ENCODE results near the gene SAXO1.
"Not testable (repeated sequence)": the region's sequence is repeated elsewhere in the genome, so short reads cannot be mapped to it uniquely, and the experiment has no call there.

Gene SAXO1, protein sequence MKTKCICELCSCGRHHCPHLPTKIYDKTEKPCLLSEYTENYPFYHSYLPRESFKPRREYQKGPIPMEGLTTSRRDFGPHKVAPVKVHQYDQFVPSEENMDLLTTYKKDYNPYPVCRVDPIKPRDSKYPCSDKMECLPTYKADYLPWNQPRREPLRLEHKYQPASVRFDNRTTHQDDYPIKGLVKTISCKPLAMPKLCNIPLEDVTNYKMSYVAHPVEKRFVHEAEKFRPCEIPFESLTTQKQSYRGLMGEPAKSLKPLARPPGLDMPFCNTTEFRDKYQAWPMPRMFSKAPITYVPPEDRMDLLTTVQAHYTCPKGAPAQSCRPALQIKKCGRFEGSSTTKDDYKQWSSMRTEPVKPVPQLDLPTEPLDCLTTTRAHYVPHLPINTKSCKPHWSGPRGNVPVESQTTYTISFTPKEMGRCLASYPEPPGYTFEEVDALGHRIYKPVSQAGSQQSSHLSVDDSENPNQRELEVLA

GRCh38 chr9:19033015-19033414, at the start of gene SAXO1:
Gene SAXO1, minus strand, starts transcription at chr9:19033209. Its CDS starts 301 bp downstream, at chr9:19032908.
- DNase-seq: no peak

GRCh38 chr9:19074836-19075235, 41.8 kb upstream of the SAXO1 start:
- no peak for DNase-seq

- DNase-seq: no peak
These were observed 41.2 kb upstream of the SAXO1 start for GRCh38 chr9:19074229-19074628.

DNA sequence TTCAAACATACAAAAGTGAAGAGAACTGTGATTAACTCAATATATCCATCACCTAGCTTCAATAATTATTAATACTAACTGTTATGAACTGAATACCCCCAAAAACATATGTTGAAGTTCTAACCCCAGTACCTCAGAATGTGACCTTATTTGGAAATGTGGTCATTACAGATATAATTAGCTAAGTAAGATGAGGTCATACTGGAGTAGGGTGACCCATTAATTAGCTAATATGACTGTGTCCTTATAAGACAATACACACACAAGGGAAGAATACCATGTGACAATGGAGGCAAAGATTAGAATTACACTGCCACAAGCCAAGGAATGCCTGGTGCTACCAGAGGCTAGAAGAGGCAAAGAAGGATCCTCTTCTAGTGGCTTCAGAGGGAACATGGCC, 24.0 kb upstream of the SAXO1 start:
- no peak for DNase-seq

DNA sequence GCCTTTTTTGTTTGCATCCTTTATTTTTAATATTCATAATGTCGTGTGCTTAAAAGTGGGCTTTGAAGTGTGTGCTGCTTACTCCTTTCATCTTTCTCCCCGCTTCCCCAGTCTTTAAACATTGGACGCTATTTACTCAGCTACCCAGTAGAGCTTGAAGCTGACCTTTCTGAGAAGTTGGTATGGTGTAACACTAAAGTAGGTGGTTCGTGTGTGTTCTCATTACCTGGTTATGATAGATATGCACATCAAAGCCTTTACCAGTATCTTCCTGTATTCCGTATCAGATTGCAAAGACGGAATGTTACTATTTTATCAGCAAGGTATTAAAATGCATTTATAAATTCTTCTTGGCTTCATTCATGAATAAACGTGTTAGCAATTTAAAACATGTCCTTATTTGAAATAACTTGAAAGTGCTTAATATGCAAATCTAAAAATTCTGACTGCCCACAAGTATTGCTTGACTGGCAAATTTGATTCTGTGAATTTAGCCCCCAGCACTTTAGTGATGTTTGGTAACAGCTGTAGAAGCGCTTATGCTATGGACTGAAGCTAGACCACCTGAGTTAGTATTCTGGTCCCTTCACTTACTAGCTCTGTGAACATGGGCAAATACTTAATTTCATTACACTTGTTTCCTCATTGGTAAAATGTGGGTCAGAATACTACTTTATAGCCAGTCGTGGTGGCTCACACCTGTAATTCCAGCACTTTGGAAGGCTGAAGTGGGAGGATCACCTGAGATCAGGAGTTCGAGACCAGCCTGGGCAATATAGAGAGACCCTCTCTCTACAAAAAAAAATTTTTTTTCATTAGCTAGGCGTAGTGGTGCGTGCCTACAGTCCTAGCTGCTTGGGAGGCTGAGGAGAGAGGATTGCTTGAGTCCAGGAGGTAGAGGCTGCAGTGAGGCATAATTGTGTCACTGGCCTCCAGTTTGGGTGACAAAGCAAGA, 17.9 kb upstream of the SAXO1 start:
- DNase-seq: no peak

DNA sequence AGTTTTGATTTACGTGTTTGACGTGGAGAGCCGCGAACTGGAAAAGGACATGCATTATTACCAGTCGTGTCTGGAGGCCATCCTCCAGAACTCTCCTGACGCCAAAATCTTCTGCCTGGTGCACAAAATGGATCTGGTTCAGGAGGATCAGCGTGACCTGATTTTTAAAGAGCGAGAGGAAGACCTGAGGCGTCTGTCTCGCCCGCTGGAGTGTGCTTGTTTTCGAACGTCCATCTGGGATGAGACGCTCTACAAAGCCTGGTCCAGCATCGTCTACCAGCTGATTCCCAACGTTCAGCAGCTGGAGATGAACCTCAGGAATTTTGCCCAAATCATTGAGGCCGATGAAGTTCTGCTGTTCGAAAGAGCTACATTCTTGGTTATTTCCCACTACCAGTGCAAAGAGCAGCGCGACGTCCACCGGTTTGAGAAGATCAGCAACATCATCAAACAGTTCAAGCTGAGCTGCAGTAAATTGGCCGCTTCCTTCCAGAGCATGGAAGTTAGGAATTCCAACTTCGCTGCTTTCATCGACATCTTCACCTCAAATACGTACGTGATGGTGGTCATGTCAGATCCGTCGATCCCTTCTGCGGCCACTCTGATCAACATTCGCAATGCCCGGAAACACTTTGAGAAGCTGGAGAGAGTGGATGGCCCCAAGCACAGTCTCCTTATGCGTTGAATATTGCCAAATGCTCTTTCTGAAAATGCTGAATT, 17.1 kb upstream of the SAXO1 start:
- no peak for DNase-seq

- DNase-seq: peak; percentile 93
These were observed 16.2 kb upstream of the SAXO1 start, which contains the start of gene RRAGA for GRCh38 chr9:19048966-19049916. Gene RRAGA, plus strand, starts transcription at chr9:19049427. Its CDS starts 233 bp downstream, at chr9:19049660.

DNA sequence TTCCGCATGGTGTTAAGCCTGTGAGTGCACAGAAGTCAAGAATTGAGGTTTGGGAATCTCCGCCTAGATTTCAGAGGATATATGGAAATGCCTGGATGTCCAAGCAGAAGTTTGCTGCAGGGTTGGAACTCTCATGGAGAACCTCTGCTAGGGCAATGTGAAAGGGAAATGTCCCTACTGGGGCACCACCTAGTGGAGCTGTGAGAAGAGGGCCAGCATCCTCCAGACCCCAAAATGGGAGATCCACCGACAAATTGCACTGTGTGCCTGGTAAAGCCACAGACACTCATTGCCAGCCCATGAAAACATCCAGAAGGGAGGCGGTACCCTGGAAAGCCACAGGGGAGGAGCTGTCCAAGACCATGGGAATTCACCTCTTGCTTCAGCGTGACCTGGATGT, 3.6 kb upstream of the SAXO1 start:
- no peak for DNase-seq

DNA sequence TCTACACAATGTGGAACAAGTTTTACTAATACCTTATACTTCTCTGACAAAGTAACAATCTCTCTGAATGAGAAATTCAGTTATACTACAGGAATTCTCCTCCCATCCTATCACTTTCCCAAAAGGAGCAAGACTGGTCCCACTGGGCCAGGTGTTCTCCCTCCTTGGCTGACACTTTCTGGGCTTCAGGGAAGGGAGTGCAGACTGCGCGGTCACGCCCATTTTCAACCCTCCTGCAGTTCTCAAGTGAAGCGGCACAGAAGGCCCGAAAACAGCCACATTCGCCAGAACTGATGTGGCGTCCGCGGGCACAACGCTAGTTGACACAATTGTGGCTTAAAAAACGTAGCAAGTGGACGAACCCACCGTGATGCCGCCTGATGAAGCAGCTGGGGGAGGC, 603 bp downstream of the SAXO1 start:
- no peak for DNase-seq

DNA sequence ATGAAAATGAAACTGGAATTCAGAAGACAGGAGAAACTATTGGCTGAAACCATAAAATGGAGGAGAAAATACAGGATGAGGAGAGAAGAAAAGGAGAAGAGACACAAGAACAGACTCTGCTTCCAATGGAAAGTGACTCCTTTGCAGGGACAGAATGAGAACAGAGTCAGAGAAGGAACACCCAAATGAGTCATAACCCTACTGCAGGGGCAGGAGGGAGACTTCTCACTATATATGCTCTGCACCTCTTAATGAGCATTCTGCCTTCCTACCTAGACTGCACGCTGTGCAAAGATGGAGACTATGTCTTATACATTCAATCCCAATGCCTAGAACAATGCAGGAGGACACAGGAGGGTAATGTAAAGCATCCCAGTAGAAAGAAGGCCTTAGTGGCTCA, 2.1 kb downstream of the SAXO1 start:
- DNase-seq: no peak

DNA sequence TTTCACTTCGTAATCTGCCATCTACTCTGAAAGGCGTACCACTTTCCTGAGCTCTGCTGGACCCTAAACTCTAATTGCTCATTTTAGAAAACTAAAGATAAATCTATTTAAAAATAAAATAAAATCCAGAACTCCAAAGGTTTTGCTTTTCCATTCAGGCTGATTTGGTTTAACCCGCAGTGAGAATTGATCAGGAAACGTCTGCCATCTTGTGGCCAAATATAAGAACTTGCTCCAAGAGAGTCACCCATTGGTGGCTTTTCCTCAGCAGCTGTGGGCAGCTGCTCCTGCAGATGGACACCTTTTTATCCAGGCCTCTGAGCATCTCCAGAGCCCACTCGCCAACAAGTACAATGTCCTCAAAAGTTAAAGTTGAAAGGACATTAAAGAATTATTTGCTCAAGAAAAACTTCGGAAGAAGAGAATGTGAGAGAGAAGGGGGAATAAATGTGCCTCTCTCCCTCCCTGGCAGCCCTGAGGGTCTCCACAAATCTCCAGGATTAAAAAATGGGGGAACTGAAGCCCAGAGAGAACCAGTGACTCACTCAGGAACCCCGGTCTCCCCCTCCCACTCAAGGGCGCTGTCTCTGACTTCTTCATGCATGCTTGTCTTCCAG, 4.1 kb downstream of the SAXO1 start:
- no peak for DNase-seq

GRCh38 chr9:19027825-19028224, 5.2 kb downstream of the SAXO1 start:
- DNase-seq: no peak

GRCh38 chr9:19026375-19026774, 6.6 kb downstream of the SAXO1 start:
- DNase-seq: no peak

GRCh38 chr9:19023078-19023477, 9.9 kb downstream of the SAXO1 start:
- DNase-seq: no peak

GRCh38 chr9:19022206-19022605, 10.8 kb downstream of the SAXO1 start:
- no peak for DNase-seq

- not testable (repeated sequence) for DNase-seq
These were observed 11.4 kb downstream of the SAXO1 start for GRCh38 chr9:19021649-19022048.

GRCh38 chr9:19020886-19021455, 12.0 kb downstream of the SAXO1 start:
- no peak for DNase-seq

GRCh38 chr9:19018201-19018600, 14.8 kb downstream of the SAXO1 start:
- DNase-seq: no peak

GRCh38 chr9:19009391-19009965, 23.5 kb downstream of the SAXO1 start:
- DNase-seq: no peak

DNA sequence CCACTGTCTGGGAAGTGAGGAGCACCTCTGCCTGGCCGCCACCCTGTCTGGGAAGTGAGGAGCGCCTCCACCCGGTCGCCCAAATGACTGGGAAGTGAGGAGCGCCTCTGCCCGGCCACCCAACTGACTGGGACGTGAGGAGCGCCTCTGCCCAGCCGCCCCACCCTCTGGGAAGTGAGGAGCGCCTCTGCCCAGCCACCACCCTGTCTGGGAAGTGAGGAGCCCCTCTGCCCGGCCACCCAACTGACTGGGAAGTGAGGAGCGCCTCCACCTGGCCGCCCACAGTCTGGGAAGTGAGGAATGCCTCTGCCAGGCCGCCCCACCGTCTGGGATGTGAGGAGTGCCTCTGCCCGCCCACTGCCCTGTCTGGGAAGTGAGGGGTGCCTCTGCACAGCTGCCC, 32.9 kb downstream of the SAXO1 start:
- no peak for DNase-seq
